HepG2 (cell line): ENCODE measurements around the gene NOA1. TPM values are rescaled to one million over a fixed set of nuclear protein-coding genes. Genes with fewer than 3 reads are reported as not detected.
A peak's percentile ranks its signal among the peaks of the same experiment; 100 is the strongest.

Experiments
- DDIT3 ChIP-seq: sonication (generic); formaldehyde crosslinking; IDR thresholded peaks from 2 replicates; pipeline ENCODE4 v1.4.0; 2020; ENCODE audit warnings: mild to moderate bottlenecking, missing genetic modification reagents
- DZIP1 ChIP-seq: sonication (generic); formaldehyde crosslinking; IDR thresholded peaks from 2 replicates; pipeline ENCODE4 v1.5.0; 2020; ENCODE audit warnings: mild to moderate bottlenecking, missing genetic modification reagents
- E2F1 ChIP-seq: sonication (generic); formaldehyde crosslinking; IDR thresholded peaks from 2 replicates; pipeline ENCODE4 v1.5.0; 2020; ENCODE audit warnings: missing genetic modification reagents
- LRRFIP1 ChIP-seq: sonication (generic); formaldehyde crosslinking; conservative IDR thresholded peaks from 2 replicates; pipeline ENCODE4 v1.4.0; 2020; ENCODE audit warnings: missing genetic modification reagents
- MBD4 ChIP-seq: IDR thresholded peaks from 2 replicates; pipeline ENCODE4 v1.6.1; 2012; ENCODE audit warnings: low read length, inconsistent platforms, borderline replicate concordance
- NFIC ChIP-seq: IDR thresholded peaks from 2 replicates; pipeline ENCODE4 v1.6.1; 2012; ENCODE audit warnings: mild to moderate bottlenecking, low read length, inconsistent platforms
- NFYC ChIP-seq: IDR thresholded peaks from 2 replicates; pipeline ENCODE4 v1.6.1; 2016; ENCODE audit warnings: missing genetic modification reagents, missing compliant biosample characterization
- PHF20 ChIP-seq: sonication (generic); formaldehyde crosslinking; IDR thresholded peaks from 2 replicates; pipeline ENCODE4 v1.5.0; 2020; ENCODE audit warnings: mild to moderate bottlenecking, missing genetic modification reagents
- UBTF ChIP-seq: sonication (generic); formaldehyde crosslinking; IDR thresholded peaks from 2 replicates; pipeline ENCODE4 v1.4.0; 2020; ENCODE audit warnings: mild to moderate bottlenecking, missing genetic modification reagents
- ZBTB26 ChIP-seq: IDR thresholded peaks from 2 replicates; pipeline ENCODE4 v1.6.1; 2016; ENCODE audit warnings: missing compliant biosample characterization, missing genetic modification reagents, borderline replicate concordance
- ZNF280D ChIP-seq: sonication (generic); formaldehyde crosslinking; IDR thresholded peaks from 2 replicates; pipeline ENCODE4 v1.5.1; 2020; ENCODE audit warnings: mild to moderate bottlenecking, missing genetic modification reagents
- ZNF282 ChIP-seq: fragments of 450-650 bp; IDR thresholded peaks from 2 replicates; pipeline ENCODE4 v1.6.1; 2018; ENCODE audit not compliant: partially characterized antibody
- ZNF30 ChIP-seq: sonication (generic); formaldehyde crosslinking; IDR thresholded peaks from 2 replicates; pipeline ENCODE4 v1.5.0; 2020; ENCODE audit warnings: mild to moderate bottlenecking, missing genetic modification reagents
- ZSCAN21 ChIP-seq: sonication (generic); formaldehyde crosslinking; IDR thresholded peaks from 2 replicates; pipeline ENCODE4 v1.8.0; 2022; ENCODE audit warnings: mild to moderate bottlenecking, missing genetic modification reagents, moderate library complexity, borderline replicate concordance
- polyA plus RNA-seq, 8 experiments: library from polyadenylated mRNA; depleted of rRNA in 3 of 8; stranded (reverse) in 7 of 8; unstranded in 1 of 8; fragments of >200 nt; fragmentation: Illumina TruSeq in 4 of 8; extraction: Trizol in 4 of 8; gene quantifications; 2 replicates each; pipeline versions ENCODE4 v1.2.1 to v1.2.3, GENCODE V29; 2011 to 2016; ENCODE audit warnings: low read depth in 4 of 8, missing spikeins in 1 of 8, mixed read lengths in 1 of 8; ENCODE audit not compliant: insufficient read depth in 1 of 8
- total RNA-seq, 5 experiments: library from RNA; depleted of rRNA; stranded (reverse); fragments of >200 nt; fragmentation: Illumina TruSeq; extraction: Trizol; gene quantifications; 2 replicates each; pipeline ENCODE4 v1.2.3, GENCODE V29; 2016; ENCODE audit warnings: low read depth in 1 of 5

Gene NOA1
- total and polyA plus RNA-seq, 2 of the 13 experiments (the other 11 are each of a cell fraction or from before 2014, with no cell fraction given), result 17.3 to 19.0 TPM

- TF ChIP-seq LRRFIP1 (CRISPR knock-in tag) (no peak), UBTF (CRISPR knock-in tag) (no peak), ZNF282 (no peak), ZNF280D (CRISPR knock-in tag) (no peak), MBD4 (no peak), ZNF30 (CRISPR knock-in tag) (0 out of 2 replicates have a peak, but pooled peaks have one; percentile 35), DDIT3 (CRISPR knock-in tag) (no peak), NFIC (no peak), ZSCAN21 (no peak; the same call in 1 of the 2 replicates), E2F1 (CRISPR knock-in tag) (0 out of 2 replicates have a peak, but pooled peaks have one; percentile 33), PHF20 (CRISPR knock-in tag) (peak; percentile 61), DZIP1 (no peak), ZBTB26 (CRISPR knock-in tag) (peak; percentile 43; the same call in 1 of the 2 replicates), NFYC (peak; percentile 64)
Observed at GRCh38 chr4:56977321-56978012, at the start of gene NOA1 (continued).
